Fibroblast of the aortic adventitia (primary cell): ENCODE results near the gene ABCD1. TPM values are rescaled to one million over a fixed set of nuclear protein-coding genes. Genes with fewer than 3 reads are reported as not detected.

Experiments
- DNase-seq: peaks from one replicate; pipeline ENCODE4 v3.0.0-alpha.2; 2010; ENCODE audit warnings: low read depth
- H3K4me3 ChIP-seq: 2 replicates; pipeline ENCODE4 v1.5.1; 2011; ENCODE audit warnings: low read depth, mild to moderate bottlenecking, control low read depth, low read length, moderate library complexity
- CTCF ChIP-seq: IDR thresholded peaks from 2 replicates; pipeline ENCODE4 v1.5.1; 2011; ENCODE audit warnings: mild to moderate bottlenecking, low read length, control low read depth, inconsistent platforms; ENCODE audit not compliant: insufficient read depth
- total RNA-seq: library from RNA; depleted of rRNA; stranded (reverse); fragments of >200 nt; gene quantifications from 2 replicates; pipeline ENCODE4 v1.2.3, GENCODE V29; 2012; ENCODE audit warnings: low replicate concordance

Gene ABCD1
- total RNA-seq, 1 donor = 15.5 TPM

GRCh38 chrX:153775293-153776119 lies 50.9 kb downstream of the ABCD1 start:
- no peak overlapping the region for H3K4me3 ChIP-seq
- no peak for DNase-seq
- no peak for TF ChIP-seq CTCF

GRCh38 chrX:153776120-153776599 lies 51.5 kb downstream of the ABCD1 start:
- no peak for TF ChIP-seq CTCF
- DNase-seq = no peak

GRCh38 chrX:153776611-153777045 lies 52.0 kb downstream of the ABCD1 start:
- TF ChIP-seq CTCF = no peak
- no peak for DNase-seq
- no peak overlapping the region for H3K4me3 ChIP-seq

More at GRCh38 chrX:153776120-153776599, 51.5 kb downstream of the ABCD1 start:
- H3K4me3 ChIP-seq = no peak overlapping the region

GRCh38 chrX:153777261-153778090 lies 52.8 kb downstream of the ABCD1 start:
- DNase-seq = no peak
- no peak overlapping the region for H3K4me3 ChIP-seq
- TF ChIP-seq CTCF = no peak

GRCh38 chrX:153778181-153778580 lies 53.5 kb downstream of the ABCD1 start:
- no peak overlapping the region for H3K4me3 ChIP-seq
- no peak for TF ChIP-seq CTCF
- no peak for DNase-seq

GRCh38 chrX:153778684-153779101 lies 54.0 kb downstream of the ABCD1 start:
- no peak for DNase-seq
- no peak overlapping the region for H3K4me3 ChIP-seq
- TF ChIP-seq CTCF = no peak
